HUES6 (cell line): ENCODE measurements around the gene SPTBN5.
"Not testable (repeated sequence)": the region's sequence is repeated elsewhere in the genome, so short reads cannot be mapped to it uniquely, and the experiment has no call there.

Source experiments
- H3K27ac ChIP-seq: 2 replicates; pipeline ENCODE4 v1.7.0; 2013; ENCODE audit warnings: low read depth, mild to moderate bottlenecking, low read length, inconsistent platforms
- H3K27me3 ChIP-seq: 2 replicates; pipeline ENCODE4 v1.6.1; 2013; ENCODE audit warnings: low read length; ENCODE audit not compliant: control insufficient read depth, insufficient read depth
- H3K36me3 ChIP-seq: 2 replicates; pipeline ENCODE4 v1.6.1; 2013; ENCODE audit warnings: low read length; ENCODE audit not compliant: control insufficient read depth, insufficient read depth
- H3K4me1 ChIP-seq: 2 replicates; pipeline ENCODE4 v1.6.1; 2013; ENCODE audit warnings: low read length; ENCODE audit not compliant: control insufficient read depth, insufficient read depth
- H3K4me3 ChIP-seq: 2 replicates; pipeline ENCODE4 v1.5.1; 2013; ENCODE audit warnings: low read depth, low read length
- H3K9ac ChIP-seq: one replicate; pipeline ENCODE4 v1.6.1; 2013; ENCODE audit warnings: mild to moderate bottlenecking, low read length
- H3K9me3 ChIP-seq: 2 replicates; pipeline ENCODE4 v1.6.1; 2013; ENCODE audit warnings: low read depth, low read length; ENCODE audit not compliant: control insufficient read depth, insufficient read depth

SPTBN5 gene

GRCh38 chr15:41841131-41841530, 52.7 kb downstream of the SPTBN5 start:
- no peaks in the 10 kb centered on the region for H3K4me1 ChIP-seq
- no peak overlapping the region for H3K27ac ChIP-seq

GRCh38 chr15:41840673-41841072, 53.2 kb downstream of the SPTBN5 start:
- no peaks in the 10 kb centered on the region for H3K27me3 ChIP-seq
- H3K27ac ChIP-seq: no peak overlapping the region
- no peaks in the 10 kb centered on the region for H3K9me3 ChIP-seq
- H3K9ac ChIP-seq: no peak overlapping the region
- peaks cover 16% of the 10 kb centered on the region for H3K36me3 ChIP-seq
- no peaks in the 10 kb centered on the region for H3K4me1 ChIP-seq
- H3K4me3 ChIP-seq: no peak overlapping the region

More at GRCh38 chr15:41841131-41841530, 52.7 kb downstream of the SPTBN5 start:
- H3K9me3 ChIP-seq: no peaks in the 10 kb centered on the region
- no peak overlapping the region for H3K4me3 ChIP-seq
- H3K9ac ChIP-seq: no peak overlapping the region
- H3K36me3 ChIP-seq: peaks cover 19% of the 10 kb centered on the region
- H3K27me3 ChIP-seq: no peaks in the 10 kb centered on the region

- Histone ChIP-seq H3K9me3 (no peaks in the 10 kb centered on the region), H3K27ac (no peak overlapping the region), H3K4me3 (no peak overlapping the region), H3K27me3 (no peaks in the 10 kb centered on the region), H3K9ac (no peak overlapping the region), H3K36me3 (peaks cover 14% of the 10 kb centered on the region), H3K4me1 (no peaks in the 10 kb centered on the region)
These were observed 53.9 kb downstream of the SPTBN5 start for GRCh38 chr15:41839781-41840491.

- H3K4me1 ChIP-seq: no peaks in the 10 kb centered on the region
- H3K9ac ChIP-seq: no peak within 1 kb of the TSS
- H3K27ac ChIP-seq: no peak within 1 kb of the TSS
- no peaks in the 10 kb centered on the region for H3K27me3 ChIP-seq
- H3K4me3 ChIP-seq: no peak within 1 kb of the TSS
- H3K36me3 ChIP-seq: peaks cover 6% of the 10 kb centered on the region
- H3K9me3 ChIP-seq: no peaks in the 10 kb centered on the region
These were observed 55.4 kb downstream of the SPTBN5 start, which contains the start of gene PLA2G4B for GRCh38 chr15:41838400-41838897. PLA2G4B (plus strand) TSS chr15:41838847; CDS start chr15:41838914, 67 bp downstream.

- H3K4me3 ChIP-seq: no peak overlapping the region
- no peak overlapping the region for H3K27ac ChIP-seq
- H3K27me3 ChIP-seq: no peaks in the 10 kb centered on the region
- peaks cover 3% of the 10 kb centered on the region for H3K36me3 ChIP-seq
- H3K9ac ChIP-seq: no peak overlapping the region
- no peaks in the 10 kb centered on the region for H3K4me1 ChIP-seq
- no peaks in the 10 kb centered on the region for H3K9me3 ChIP-seq
These were observed 57.0 kb downstream of the SPTBN5 start for GRCh38 chr15:41836713-41837454.

- Histone ChIP-seq H3K27me3 (no peaks in the 10 kb centered on the region), H3K4me3 (no peak overlapping the region), H3K4me1 (no peaks in the 10 kb centered on the region), H3K9me3 (no peaks in the 10 kb centered on the region), H3K9ac (no peak overlapping the region), H3K36me3 (peaks cover 2% of the 10 kb centered on the region; the same call in 1 of the 2 replicates), H3K27ac (no peak overlapping the region)
These were observed 57.8 kb downstream of the SPTBN5 start for GRCh38 chr15:41836073-41836472.

GRCh38 chr15:41834096-41834495, 59.8 kb downstream of the SPTBN5 start:
- Histone ChIP-seq H3K4me3 (no peak overlapping the region), H3K9ac (no peak overlapping the region), H3K9me3 (no peaks in the 10 kb centered on the region), H3K4me1 (peaks cover 2% of the 10 kb centered on the region; the same call in 1 of the 2 replicates), H3K27ac (no peak overlapping the region), H3K36me3 (peaks cover 9% of the 10 kb centered on the region; the same call in 1 of the 2 replicates), H3K27me3 (no peaks in the 10 kb centered on the region)

GRCh38 chr15:41832875-41833274, 61.0 kb downstream of the SPTBN5 start:
- H3K27ac ChIP-seq: no peak overlapping the region
- no peaks in the 10 kb centered on the region for H3K27me3 ChIP-seq
- H3K4me3 ChIP-seq: no peak overlapping the region
- H3K4me1 ChIP-seq: peaks cover 7% of the 10 kb centered on the region; the same call in 1 of the 2 replicates
- H3K9me3 ChIP-seq: no peaks in the 10 kb centered on the region
- no peak overlapping the region for H3K9ac ChIP-seq
- H3K36me3 ChIP-seq: peaks cover 9% of the 10 kb centered on the region; the same call in 1 of the 2 replicates

GRCh38 chr15:41832208-41832607, 61.6 kb downstream of the SPTBN5 start:
- Histone ChIP-seq H3K9ac (no peak overlapping the region), H3K27ac (no peak overlapping the region), H3K4me3 (no peak overlapping the region), H3K27me3 (no peaks in the 10 kb centered on the region), H3K9me3 (no peaks in the 10 kb centered on the region), H3K4me1 (peaks cover 7% of the 10 kb centered on the region; the same call in 1 of the 2 replicates), H3K36me3 (peaks cover 8% of the 10 kb centered on the region; the same call in 1 of the 2 replicates)

GRCh38 chr15:41831291-41831690, 62.6 kb downstream of the SPTBN5 start:
- H3K4me1 ChIP-seq, H3K9me3 ChIP-seq, H3K36me3 ChIP-seq, H3K27me3 ChIP-seq, H3K4me3 ChIP-seq, H3K27ac ChIP-seq, H3K9ac ChIP-seq: not testable (repeated sequence)
